Coronary artery (tissue), 2 donors: ENCODE data around the gene PDE9A.

ENCODE experiments used
- DNase-seq: peaks from one replicate; pipeline ENCODE4 v3.0.0-alpha.2; 2017; ENCODE audit warnings: low spot score
- H3K27ac ChIP-seq, 2 donors: fragments of 200-600 bp; sonication (generic); one replicate each; pipeline ENCODE4 v1.5.1; 2016 to 2019
- H3K4me3 ChIP-seq: fragments of 200-600 bp; sonication (generic); 2 replicates; pipeline ENCODE4 v1.5.1; 2016; ENCODE audit warnings: mild to moderate bottlenecking, moderate library complexity
- TF ChIP-seq, protein P1 (sequence below): fragments of 200-600 bp; sonication (generic); IDR thresholded peaks from one replicate; pipeline ENCODE4 v1.5.1; 2019; ENCODE audit warnings: antibody characterized with exemption

The PDE9A gene

DNA sequence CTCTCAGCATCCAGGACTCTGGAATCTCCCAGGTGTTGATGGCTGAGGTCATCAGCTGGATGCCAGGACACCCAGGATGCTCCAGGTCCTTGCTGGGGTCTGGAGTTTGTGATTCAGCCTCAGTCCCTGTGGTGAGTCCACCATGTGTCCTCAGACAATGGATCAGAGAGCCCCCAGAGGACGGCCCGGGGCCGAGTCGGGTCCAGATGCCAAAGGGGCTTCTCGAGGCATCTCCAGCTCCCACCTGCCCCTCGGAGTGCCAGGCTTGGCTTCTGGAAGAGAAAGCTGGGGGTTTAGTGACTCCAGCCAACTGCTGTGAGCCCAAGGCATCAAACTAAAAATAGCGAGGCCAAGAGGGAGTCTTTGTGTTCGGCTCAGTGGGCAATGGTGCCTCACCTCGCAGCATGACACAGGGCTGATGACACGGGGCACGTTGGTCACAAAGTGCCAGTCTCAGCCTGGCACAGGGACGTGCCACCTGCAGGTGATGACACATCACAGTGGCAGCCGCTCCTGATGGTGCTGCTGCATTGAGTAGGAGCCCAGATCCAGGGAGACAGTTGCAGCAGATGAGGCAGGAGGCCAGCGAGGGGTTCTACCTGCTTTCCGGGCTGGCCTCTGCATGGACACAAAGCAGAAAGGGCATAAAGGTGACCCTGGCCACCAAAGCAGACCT, 10.6 kb downstream of the PDE9A start:
- no peak overlapping the region for H3K27ac ChIP-seq
- H3K4me3 ChIP-seq: no peak overlapping the region
- TF ChIP-seq, protein P1, sequence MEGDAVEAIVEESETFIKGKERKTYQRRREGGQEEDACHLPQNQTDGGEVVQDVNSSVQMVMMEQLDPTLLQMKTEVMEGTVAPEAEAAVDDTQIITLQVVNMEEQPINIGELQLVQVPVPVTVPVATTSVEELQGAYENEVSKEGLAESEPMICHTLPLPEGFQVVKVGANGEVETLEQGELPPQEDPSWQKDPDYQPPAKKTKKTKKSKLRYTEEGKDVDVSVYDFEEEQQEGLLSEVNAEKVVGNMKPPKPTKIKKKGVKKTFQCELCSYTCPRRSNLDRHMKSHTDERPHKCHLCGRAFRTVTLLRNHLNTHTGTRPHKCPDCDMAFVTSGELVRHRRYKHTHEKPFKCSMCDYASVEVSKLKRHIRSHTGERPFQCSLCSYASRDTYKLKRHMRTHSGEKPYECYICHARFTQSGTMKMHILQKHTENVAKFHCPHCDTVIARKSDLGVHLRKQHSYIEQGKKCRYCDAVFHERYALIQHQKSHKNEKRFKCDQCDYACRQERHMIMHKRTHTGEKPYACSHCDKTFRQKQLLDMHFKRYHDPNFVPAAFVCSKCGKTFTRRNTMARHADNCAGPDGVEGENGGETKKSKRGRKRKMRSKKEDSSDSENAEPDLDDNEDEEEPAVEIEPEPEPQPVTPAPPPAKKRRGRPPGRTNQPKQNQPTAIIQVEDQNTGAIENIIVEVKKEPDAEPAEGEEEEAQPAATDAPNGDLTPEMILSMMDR: no peak
- DNase-seq: no peak

DNA sequence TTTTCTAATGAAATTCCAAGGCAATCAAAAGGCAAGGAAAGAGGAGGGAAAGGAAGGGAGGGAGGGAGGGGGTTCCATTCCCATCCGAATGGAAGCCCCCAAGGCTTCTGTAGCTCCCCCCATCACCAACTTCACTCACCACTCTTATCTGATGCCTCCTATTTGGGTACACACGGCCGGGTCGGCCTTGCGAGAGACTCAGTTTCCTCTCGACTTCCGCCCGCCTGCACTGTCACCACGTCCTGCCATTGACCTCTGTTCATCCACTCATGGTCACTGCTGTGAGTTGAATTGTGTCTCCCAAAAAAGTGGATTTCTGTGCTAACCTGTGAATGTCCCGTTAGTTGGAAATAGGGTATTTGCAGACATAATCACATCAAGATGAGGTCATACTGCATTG, 11.2 kb downstream of the PDE9A start:
- Histone ChIP-seq H3K27ac (no peak overlapping the region), H3K4me3 (no peak overlapping the region)
- TF ChIP-seq, protein P1: no peak
- DNase-seq: no peak

DNA sequence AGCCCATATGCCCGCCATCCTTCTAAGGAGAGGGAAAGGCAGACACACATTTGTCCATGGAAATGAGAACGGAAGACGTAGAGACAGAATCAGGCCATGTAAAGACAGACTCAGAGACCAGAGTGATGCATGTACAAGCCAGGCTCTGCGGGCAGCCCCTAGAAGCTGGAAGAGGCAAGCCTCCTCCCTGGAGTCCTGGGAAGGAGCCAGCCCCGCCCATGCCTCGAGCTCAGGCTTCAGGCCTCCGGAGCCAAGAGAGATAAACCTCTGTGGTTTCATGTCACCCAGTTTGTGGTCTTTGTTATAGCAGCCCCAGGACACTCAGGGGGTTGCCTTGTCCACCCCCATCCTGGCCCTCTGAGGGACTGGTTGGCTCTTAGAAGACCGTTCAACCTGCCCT, 11.6 kb downstream of the PDE9A start:
- Histone ChIP-seq H3K27ac (no peak overlapping the region), H3K4me3 (no peak overlapping the region)
- no peak for DNase-seq
- TF ChIP-seq, protein P1: no peak

DNA sequence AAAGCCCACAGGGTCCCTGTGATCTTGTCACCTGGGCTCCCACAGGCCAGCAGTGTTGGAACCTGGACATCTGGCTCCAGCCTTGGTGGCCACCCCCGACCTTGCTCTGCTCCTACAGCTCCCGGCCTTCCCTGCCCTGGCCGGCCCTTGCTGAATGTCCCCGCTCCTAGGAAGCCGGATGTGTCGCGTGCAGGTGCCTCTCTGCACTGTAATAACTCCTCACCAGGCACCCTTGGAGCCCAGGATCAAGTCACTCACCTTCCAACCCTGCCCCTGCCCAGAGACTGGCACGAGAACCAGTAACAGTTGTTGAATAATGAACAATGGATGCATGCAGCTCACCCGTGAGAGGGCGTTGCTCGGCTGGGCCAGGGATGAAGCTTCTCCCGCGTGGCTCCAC, 12.1 kb downstream of the PDE9A start:
- no peak for DNase-seq
- H3K27ac ChIP-seq: no peak overlapping the region
- no peak overlapping the region for H3K4me3 ChIP-seq
- TF ChIP-seq, protein P1: no peak

DNA sequence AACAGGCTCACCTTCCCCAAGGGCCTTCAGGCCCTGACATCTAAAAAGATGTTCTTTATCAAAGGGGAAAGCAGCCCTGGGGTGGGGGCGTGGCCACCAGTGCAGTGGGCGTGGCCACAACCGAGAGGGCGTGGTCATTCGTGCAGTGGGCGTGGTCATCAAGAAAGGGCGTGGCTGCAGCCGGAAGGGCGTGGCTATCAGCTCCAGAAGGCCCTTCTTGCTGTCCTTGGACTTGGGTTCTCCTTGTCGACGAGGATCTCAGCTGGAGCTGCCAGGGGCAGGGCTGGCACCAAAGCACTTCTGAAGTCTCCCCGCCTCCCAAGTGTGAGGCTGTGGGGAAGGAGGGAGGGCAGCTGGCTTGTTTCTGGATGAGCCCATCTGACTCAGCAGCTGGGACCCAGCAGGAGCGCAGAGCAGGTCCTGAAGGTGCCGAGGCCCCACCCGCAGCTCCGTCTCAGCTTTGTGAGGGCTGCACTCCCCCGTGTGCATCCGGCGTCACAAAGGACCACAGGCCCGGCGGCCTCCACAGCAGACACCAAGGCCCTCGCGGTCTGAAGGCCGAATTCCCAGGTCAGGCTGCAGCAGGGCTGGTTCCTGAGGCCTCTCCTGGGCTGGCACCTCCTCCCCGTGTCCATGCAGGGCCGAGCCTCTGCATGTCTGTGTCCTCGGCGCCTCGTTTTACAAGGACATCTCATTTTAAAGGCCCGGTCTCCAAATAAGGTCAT, 12.8 kb downstream of the PDE9A start:
- TF ChIP-seq, protein P1: no peak
- no peak for DNase-seq
- Histone ChIP-seq H3K27ac (peak overlapping the region in 1 of 2 donors; percentile 21), H3K4me3 (no peak overlapping the region)

DNA sequence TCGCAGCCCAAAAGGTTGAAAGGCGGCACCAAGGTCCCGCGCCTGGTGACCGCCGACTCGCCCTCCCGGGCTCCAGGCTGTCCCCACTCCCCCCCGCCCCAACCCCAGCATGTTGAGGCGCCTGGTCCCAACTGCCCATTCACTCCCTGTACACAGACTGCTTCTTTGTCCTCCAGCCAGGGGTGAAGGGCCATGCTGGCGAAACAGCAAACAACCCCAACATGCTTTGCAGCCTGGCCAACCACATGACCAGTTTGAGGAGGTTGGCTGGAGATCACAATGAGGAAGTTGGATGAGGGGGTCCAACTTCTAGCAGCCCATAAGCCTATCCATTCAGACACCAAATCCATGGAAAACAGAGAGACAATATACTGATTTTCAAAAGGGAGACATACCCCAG, 13.5 kb downstream of the PDE9A start:
- no peak overlapping the region for H3K4me3 ChIP-seq
- DNase-seq: no peak
- peak overlapping the region in 1 of 2 donors; percentile 21 for H3K27ac ChIP-seq
- TF ChIP-seq, protein P1: no peak
